Cardiac muscle cell (in vitro differentiated cells and primary cell): Measurements from ENCODE around the gene INTS4. TPM values are rescaled to one million over a fixed set of nuclear protein-coding genes. Genes with fewer than 3 reads are reported as not detected.

ENCODE experiments used
- DNase-seq, 2 donors: peaks; one replicate each; pipeline versions ENCODE4 v3.0.0 to v3.0.0-alpha.2; 2010 to 2017; ENCODE audit warnings: low read depth in 1 of 2, low spot score in 1 of 2
- H3K27ac ChIP-seq: fragments of 200-600 bp; sonication (generic); 2 replicates; pipeline ENCODE4 v1.5.1; 2016
- H3K27me3 ChIP-seq: fragments of 200-600 bp; sonication (generic); 2 replicates; pipeline ENCODE4 v1.6.0; 2016; ENCODE audit warnings: control low read depth
- H3K36me3 ChIP-seq: fragments of 200-600 bp; sonication (generic); 2 replicates; pipeline ENCODE4 v1.5.1; 2016; ENCODE audit warnings: control low read depth
- H3K4me1 ChIP-seq: fragments of 200-600 bp; sonication (generic); 2 replicates; pipeline ENCODE4 v1.8.1; 2017; ENCODE audit warnings: low read depth, mild to moderate bottlenecking, mixed run types
- H3K4me3 ChIP-seq: fragments of 200-600 bp; sonication (generic); 2 replicates; pipeline ENCODE4 v1.5.1; 2016; ENCODE audit warnings: mild to moderate bottlenecking
- H3K9me3 ChIP-seq: fragments of 200-600 bp; sonication (generic); 2 replicates; pipeline ENCODE4 v1.5.1; 2017; ENCODE audit warnings: low read depth, mild to moderate bottlenecking, control low read depth
- CTCF ChIP-seq: IDR thresholded peaks from 2 replicates; pipeline ENCODE4 v1.5.1; 2012; ENCODE audit warnings: low read depth, mild to moderate bottlenecking, low read length
- polyA plus RNA-seq: library from polyadenylated mRNA; unstranded; fragments of >200 nt; fragmentation: Nextera tagmentation; extraction: Ambion mirVana; gene quantifications from 2 replicates; pipeline ENCODE4 v1.2.1, GENCODE V29; 2016
- total RNA-seq: library from RNA; depleted of rRNA; stranded (reverse); fragments of >200 nt; gene quantifications from 2 replicates; pipeline ENCODE4 v1.2.3, GENCODE V29; 2016

Gene INTS4
- total and polyA plus RNA-seq, 2 experiments from 2014 or later, result 29.4 to 30.5 TPM

GRCh38 chr11:78039391-78039918, 45.0 kb upstream of the INTS4 start:
- Histone ChIP-seq H3K27ac (no peak overlapping the region), H3K36me3 (no peaks in the 10 kb centered on the region)
- TF ChIP-seq CTCF, result no peak

GRCh38 chr11:78038697-78039313, 44.3 kb upstream of the INTS4 start:
- H3K36me3 ChIP-seq, result no peaks in the 10 kb centered on the region
- TF ChIP-seq CTCF, result no peak
- H3K27ac ChIP-seq, result no peak overlapping the region
- DNase-seq, result peak in 1 of 2 donors; percentile 81
- no peaks in the 10 kb centered on the region for H3K27me3 ChIP-seq
- no peak overlapping the region for H3K4me3 ChIP-seq
- no peaks in the 10 kb centered on the region for H3K4me1 ChIP-seq
- H3K9me3 ChIP-seq, result no peaks in the 10 kb centered on the region

More at GRCh38 chr11:78039391-78039918, 45.0 kb upstream of the INTS4 start:
- Histone ChIP-seq H3K9me3 (no peaks in the 10 kb centered on the region), H3K4me1 (no peaks in the 10 kb centered on the region), H3K4me3 (no peak overlapping the region), H3K27me3 (no peaks in the 10 kb centered on the region)
- no peak for DNase-seq

- Histone ChIP-seq H3K4me3 (no peak overlapping the region), H3K27ac (no peak overlapping the region), H3K4me1 (no peaks in the 10 kb centered on the region), H3K36me3 (no peaks in the 10 kb centered on the region), H3K27me3 (no peaks in the 10 kb centered on the region), H3K9me3 (no peaks in the 10 kb centered on the region)
- DNase-seq, result no peak
- TF ChIP-seq CTCF, result no peak
These were observed 43.6 kb upstream of the INTS4 start for GRCh38 chr11:78037825-78038620.

- Histone ChIP-seq H3K9me3 (no peaks in the 10 kb centered on the region), H3K27ac (no peak overlapping the region), H3K4me3 (no peak overlapping the region), H3K27me3 (no peaks in the 10 kb centered on the region), H3K36me3 (no peaks in the 10 kb centered on the region), H3K4me1 (no peaks in the 10 kb centered on the region)
- TF ChIP-seq CTCF, result no peak
- DNase-seq, result no peak
These were observed 42.6 kb upstream of the INTS4 start for GRCh38 chr11:78037056-78037455.

GRCh38 chr11:78036313-78036712, 41.8 kb upstream of the INTS4 start:
- Histone ChIP-seq H3K4me3 (no peak overlapping the region), H3K27me3 (no peaks in the 10 kb centered on the region), H3K4me1 (no peaks in the 10 kb centered on the region), H3K27ac (no peak overlapping the region), H3K36me3 (no peaks in the 10 kb centered on the region), H3K9me3 (no peaks in the 10 kb centered on the region)
- no peak for DNase-seq
- no peak for TF ChIP-seq CTCF
